ENCODE data around the gene SPOPL.
A peak's percentile ranks its signal among the peaks of the same experiment; 100 is the strongest.
"Not testable (repeated sequence)": the region's sequence is repeated elsewhere in the genome, so short reads cannot be mapped to it uniquely, and the experiment has no call there.

Gene SPOPL

DNA sequence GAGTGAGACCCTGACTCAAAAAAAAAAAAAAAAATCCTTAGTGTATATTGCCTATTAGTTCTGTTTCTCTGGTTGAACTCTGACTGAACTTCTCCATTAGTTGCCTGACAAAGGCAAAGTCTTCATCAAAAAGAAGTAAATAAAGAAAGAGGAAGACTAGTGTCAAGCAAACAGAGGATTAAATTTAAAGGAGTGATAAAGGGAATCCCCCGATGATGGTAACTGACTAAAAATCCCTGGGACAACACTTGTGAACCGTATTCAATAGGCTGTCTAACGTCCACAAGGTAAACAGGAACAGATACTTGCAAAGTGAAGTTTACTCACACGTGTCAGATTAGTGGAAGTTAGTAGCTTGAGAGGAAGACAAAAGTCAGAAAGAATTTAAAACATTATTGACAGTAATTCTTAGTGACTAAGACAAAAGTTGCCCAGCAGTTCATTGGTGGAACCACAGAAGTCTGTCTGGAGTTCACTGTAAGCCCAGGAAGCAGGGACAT lies 26.2 kb upstream of the SPOPL start:
- no peaks in the 10 kb centered on the region for H3K27me3 ChIP-seq (ENCODE audit: insufficient read depth, poor library complexity, severe bottlenecking)
- H3K27ac ChIP-seq (replicated peaks) = peak overlapping the region; percentile 36
- TF ChIP-seq SPI1 (IDR thresholded peaks at IDR 0.05; ENCODE audit: borderline replicate concordance, low read depth) (peak; percentile 35; the same call in 1 of the 2 replicates), POLR2AphosphoS5 (IDR thresholded peaks at IDR 0.05; ENCODE audit: low read depth) (no peak)
- DNase-seq (ENCODE audit: low read depth in 1 of 2, low spot score in 1 of 2) = peak in 1 of 2 experiments; percentile 3
- H3K4me3 ChIP-seq (replicated peaks; ENCODE audit: insufficient read depth, low read length) = no peak overlapping the region

DNA sequence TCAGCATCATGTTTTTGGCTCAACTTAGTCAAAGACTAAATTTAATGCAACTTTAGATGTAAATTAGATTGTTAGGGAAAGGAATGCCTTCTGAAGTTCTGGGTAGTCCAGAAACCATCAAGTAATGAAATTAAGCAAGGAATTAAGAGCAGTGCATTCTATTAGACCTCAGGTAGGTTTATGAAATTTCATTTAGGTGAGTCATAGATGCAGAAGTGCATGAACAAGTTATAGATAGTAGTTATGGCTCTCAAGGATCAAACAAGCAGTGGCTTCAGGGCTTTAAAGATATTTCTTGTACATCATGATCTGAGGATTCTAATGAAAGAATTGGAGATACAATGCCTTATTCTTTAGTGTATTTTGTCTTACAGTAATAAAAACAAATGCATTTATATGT lies 25.4 kb upstream of the SPOPL start:
- TF ChIP-seq, protein P1, sequence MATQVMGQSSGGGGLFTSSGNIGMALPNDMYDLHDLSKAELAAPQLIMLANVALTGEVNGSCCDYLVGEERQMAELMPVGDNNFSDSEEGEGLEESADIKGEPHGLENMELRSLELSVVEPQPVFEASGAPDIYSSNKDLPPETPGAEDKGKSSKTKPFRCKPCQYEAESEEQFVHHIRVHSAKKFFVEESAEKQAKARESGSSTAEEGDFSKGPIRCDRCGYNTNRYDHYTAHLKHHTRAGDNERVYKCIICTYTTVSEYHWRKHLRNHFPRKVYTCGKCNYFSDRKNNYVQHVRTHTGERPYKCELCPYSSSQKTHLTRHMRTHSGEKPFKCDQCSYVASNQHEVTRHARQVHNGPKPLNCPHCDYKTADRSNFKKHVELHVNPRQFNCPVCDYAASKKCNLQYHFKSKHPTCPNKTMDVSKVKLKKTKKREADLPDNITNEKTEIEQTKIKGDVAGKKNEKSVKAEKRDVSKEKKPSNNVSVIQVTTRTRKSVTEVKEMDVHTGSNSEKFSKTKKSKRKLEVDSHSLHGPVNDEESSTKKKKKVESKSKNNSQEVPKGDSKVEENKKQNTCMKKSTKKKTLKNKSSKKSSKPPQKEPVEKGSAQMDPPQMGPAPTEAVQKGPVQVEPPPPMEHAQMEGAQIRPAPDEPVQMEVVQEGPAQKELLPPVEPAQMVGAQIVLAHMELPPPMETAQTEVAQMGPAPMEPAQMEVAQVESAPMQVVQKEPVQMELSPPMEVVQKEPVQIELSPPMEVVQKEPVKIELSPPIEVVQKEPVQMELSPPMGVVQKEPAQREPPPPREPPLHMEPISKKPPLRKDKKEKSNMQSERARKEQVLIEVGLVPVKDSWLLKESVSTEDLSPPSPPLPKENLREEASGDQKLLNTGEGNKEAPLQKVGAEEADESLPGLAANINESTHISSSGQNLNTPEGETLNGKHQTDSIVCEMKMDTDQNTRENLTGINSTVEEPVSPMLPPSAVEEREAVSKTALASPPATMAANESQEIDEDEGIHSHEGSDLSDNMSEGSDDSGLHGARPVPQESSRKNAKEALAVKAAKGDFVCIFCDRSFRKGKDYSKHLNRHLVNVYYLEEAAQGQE (IDR thresholded peaks at IDR 0.05; ENCODE audit: insufficient replicate concordance, low read depth) = no peak
- TF ChIP-seq, protein P2, sequence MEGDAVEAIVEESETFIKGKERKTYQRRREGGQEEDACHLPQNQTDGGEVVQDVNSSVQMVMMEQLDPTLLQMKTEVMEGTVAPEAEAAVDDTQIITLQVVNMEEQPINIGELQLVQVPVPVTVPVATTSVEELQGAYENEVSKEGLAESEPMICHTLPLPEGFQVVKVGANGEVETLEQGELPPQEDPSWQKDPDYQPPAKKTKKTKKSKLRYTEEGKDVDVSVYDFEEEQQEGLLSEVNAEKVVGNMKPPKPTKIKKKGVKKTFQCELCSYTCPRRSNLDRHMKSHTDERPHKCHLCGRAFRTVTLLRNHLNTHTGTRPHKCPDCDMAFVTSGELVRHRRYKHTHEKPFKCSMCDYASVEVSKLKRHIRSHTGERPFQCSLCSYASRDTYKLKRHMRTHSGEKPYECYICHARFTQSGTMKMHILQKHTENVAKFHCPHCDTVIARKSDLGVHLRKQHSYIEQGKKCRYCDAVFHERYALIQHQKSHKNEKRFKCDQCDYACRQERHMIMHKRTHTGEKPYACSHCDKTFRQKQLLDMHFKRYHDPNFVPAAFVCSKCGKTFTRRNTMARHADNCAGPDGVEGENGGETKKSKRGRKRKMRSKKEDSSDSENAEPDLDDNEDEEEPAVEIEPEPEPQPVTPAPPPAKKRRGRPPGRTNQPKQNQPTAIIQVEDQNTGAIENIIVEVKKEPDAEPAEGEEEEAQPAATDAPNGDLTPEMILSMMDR (IDR thresholded peaks at IDR 0.05; ENCODE audit: insufficient read depth, low read length) = no peak
- TF ChIP-seq GABPA (IDR thresholded peaks at IDR 0.05; ENCODE audit: low read depth) = no peak
- TF ChIP-seq POLR2AphosphoS5 (IDR thresholded peaks at IDR 0.05; ENCODE audit: low read depth) = no peak
- no peak for TF ChIP-seq SPI1 (IDR thresholded peaks at IDR 0.05; ENCODE audit: borderline replicate concordance, low read depth)
- H3K27ac ChIP-seq (replicated peaks) = no peak overlapping the region
- DNase-seq (ENCODE audit: low read depth in 1 of 2, low spot score in 1 of 2) = no peak
- H3K4me3 ChIP-seq (replicated peaks; ENCODE audit: insufficient read depth, low read length) = no peak overlapping the region
- H3K27me3 ChIP-seq (ENCODE audit: insufficient read depth, poor library complexity, severe bottlenecking) = no peaks in the 10 kb centered on the region

DNA sequence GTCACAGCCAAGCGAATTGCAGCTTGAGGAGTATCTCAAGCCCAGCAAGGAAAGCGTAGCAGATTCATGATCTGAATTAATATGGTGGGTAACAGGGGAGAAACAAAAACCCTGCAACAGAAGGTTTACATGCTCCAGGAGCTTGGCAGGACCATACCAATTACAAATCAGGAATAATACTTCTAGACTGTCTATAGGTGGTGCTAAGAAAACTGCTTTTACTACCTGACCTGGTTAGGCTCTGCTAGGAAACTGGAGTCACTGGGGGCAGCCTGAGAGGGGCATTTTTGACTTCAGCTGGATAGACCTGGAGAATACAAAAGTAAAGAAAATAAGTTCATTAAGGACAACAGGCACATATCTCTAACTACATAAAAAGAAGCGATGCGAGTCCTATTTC lies 24.6 kb upstream of the SPOPL start:
- Histone ChIP-seq H3K27me3 (ENCODE audit: insufficient read depth, poor library complexity, severe bottlenecking) (no peaks in the 10 kb centered on the region), H3K4me3 (replicated peaks; ENCODE audit: insufficient read depth, low read length) (no peak overlapping the region), H3K27ac (replicated peaks) (no peak overlapping the region)
- DNase-seq (ENCODE audit: low read depth in 1 of 2, low spot score in 1 of 2) = no peak
- no peak for TF ChIP-seq POLR2AphosphoS5 (IDR thresholded peaks at IDR 0.05; ENCODE audit: low read depth)
- TF ChIP-seq, protein P1 (IDR thresholded peaks at IDR 0.05; ENCODE audit: insufficient replicate concordance, low read depth) = no peak
- TF ChIP-seq, protein P2 (IDR thresholded peaks at IDR 0.05; ENCODE audit: insufficient read depth, low read length) = no peak
- TF ChIP-seq GABPA (IDR thresholded peaks at IDR 0.05; ENCODE audit: low read depth) = no peak
- no peak for TF ChIP-seq SPI1 (IDR thresholded peaks at IDR 0.05; ENCODE audit: borderline replicate concordance, low read depth)

DNA sequence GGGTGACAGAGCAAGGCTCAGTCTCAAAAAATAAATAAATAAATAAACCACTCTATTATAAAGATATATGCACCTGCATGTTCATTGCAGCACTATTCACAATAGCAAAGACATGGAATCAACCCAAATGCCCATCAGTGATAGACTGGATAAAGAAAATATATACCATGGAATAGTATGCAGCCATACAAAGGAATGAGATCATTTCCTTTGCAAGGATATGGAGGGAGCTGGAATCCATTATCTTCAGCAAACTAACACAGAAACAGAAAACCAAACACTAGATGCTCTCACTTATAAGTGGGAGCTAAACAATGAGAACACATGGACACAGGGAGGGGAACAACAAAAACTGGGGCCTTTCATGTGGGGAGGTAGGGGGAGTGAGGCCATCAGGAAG lies 18.8 kb upstream of the SPOPL start:
- not testable (repeated sequence) for H3K27ac ChIP-seq (replicated peaks); H3K4me3 ChIP-seq (replicated peaks; ENCODE audit: insufficient read depth, low read length); H3K27me3 ChIP-seq (ENCODE audit: insufficient read depth, poor library complexity, severe bottlenecking); DNase-seq (ENCODE audit: low read depth in 1 of 2, low spot score in 1 of 2)

DNA sequence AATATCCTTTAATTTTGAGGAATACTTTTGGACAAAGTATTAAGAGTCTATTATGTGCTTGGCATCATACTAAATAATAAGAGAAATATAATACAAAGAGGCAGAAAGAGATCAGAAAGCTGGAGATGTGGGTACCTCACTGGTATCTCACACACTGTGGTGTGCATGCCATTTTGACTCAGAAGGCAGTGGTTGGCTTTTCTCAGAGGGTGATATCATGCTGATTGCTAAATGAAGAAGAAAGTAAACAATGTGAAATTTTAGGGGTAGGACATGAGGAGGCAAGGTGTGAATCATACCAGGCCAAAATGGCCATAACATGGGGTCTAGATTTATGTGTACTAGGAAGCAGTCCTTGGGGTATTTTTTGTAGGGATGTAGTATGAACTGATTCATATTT lies 16.6 kb upstream of the SPOPL start:
- TF ChIP-seq, protein P1 (IDR thresholded peaks at IDR 0.05; ENCODE audit: insufficient replicate concordance, low read depth) = no peak
- no peak for TF ChIP-seq SPI1 (IDR thresholded peaks at IDR 0.05; ENCODE audit: borderline replicate concordance, low read depth)
- TF ChIP-seq, protein P2 (IDR thresholded peaks at IDR 0.05; ENCODE audit: insufficient read depth, low read length) = no peak
- no peak for TF ChIP-seq POLR2AphosphoS5 (IDR thresholded peaks at IDR 0.05; ENCODE audit: low read depth)
- no peak for TF ChIP-seq GABPA (IDR thresholded peaks at IDR 0.05; ENCODE audit: low read depth)
- Histone ChIP-seq H3K27me3 (ENCODE audit: insufficient read depth, poor library complexity, severe bottlenecking) (no peaks in the 10 kb centered on the region), H3K4me3 (replicated peaks; ENCODE audit: insufficient read depth, low read length) (no peak overlapping the region), H3K27ac (replicated peaks) (no peak overlapping the region)
- no peak for DNase-seq (ENCODE audit: low read depth in 1 of 2, low spot score in 1 of 2)
